ENCODE results near the gene CYGB.
"Not testable (repeated sequence)": the region's sequence is repeated elsewhere in the genome, so short reads cannot be mapped to it uniquely, and the experiment has no call there.

The CYGB gene

GRCh38 chr17:76510831-76511244 lies 26.7 kb downstream of the CYGB start:
- Mint-ChIP-seq H3K9me3 (no peaks in the 10 kb centered on the region), H3K4me3 (no peak overlapping the region), H3K27me3 (peaks cover 40% of the 10 kb centered on the region), H3K36me3 (no peaks in the 10 kb centered on the region), H3K27ac (no peak overlapping the region), H3K4me1 (peaks cover 69% of the 10 kb centered on the region)
- no peak for DNase-seq
- CTCF ChIA-PET = interaction anchor here (1.0 to 1.5 kb wide), 4 partner anchors 13 to 113 kb away, joined by 3 to 6 read pairs (median 4); partner anchors contain the start of gene AANAT

- CTCF ChIA-PET = interaction anchor here (0.7 to 3.9 kb wide), 10 partner anchors 15 to 173 kb away, joined by 3 to 58 read pairs (median 12); partner anchors contain the start of genes AANAT and UBE2O
- Mint-ChIP-seq H3K27me3 (peaks cover 44% of the 10 kb centered on the region), H3K4me1 (peaks cover 51% of the 10 kb centered on the region)
- not testable (repeated sequence) for H3K27ac Mint-ChIP-seq, DNase-seq, H3K36me3 Mint-ChIP-seq, H3K9me3 Mint-ChIP-seq, H3K4me3 Mint-ChIP-seq
Measured at GRCh38 chr17:76508472-76509063, 28.9 kb downstream of the CYGB start.

GRCh38 chr17:76506408-76507345 lies 30.8 kb downstream of the CYGB start:
- peaks cover 36% of the 10 kb centered on the region for H3K27me3 Mint-ChIP-seq
- no peak overlapping the region for H3K4me3 Mint-ChIP-seq
- DNase-seq = peak; percentile 90
- CTCF ChIA-PET = interaction anchor here (0.8 to 3.9 kb wide), 20 partner anchors 13 to 175 kb away, joined by 3 to 58 read pairs (median 6); partner anchors contain the start of genes AANAT, SPHK1 and UBE2O
- H3K27ac Mint-ChIP-seq = peak overlapping the region; percentile 42
- peaks cover 50% of the 10 kb centered on the region for H3K4me1 Mint-ChIP-seq
- no peaks in the 10 kb centered on the region for H3K9me3 Mint-ChIP-seq
- H3K36me3 Mint-ChIP-seq = no peaks in the 10 kb centered on the region

GRCh38 chr17:76504117-76504516 lies 33.4 kb downstream of the CYGB start:
- no peak overlapping the region for H3K4me3 Mint-ChIP-seq
- peaks cover 31% of the 10 kb centered on the region for H3K27me3 Mint-ChIP-seq
- no peak for DNase-seq
- CTCF ChIA-PET = interaction anchor here (0.8 to 2.6 kb wide), 7 partner anchors 16 to 106 kb away, joined by 3 to 12 read pairs (median 4); no protein-coding TSS in a partner anchor
- peaks cover 58% of the 10 kb centered on the region for H3K4me1 Mint-ChIP-seq
- no peaks in the 10 kb centered on the region for H3K9me3 Mint-ChIP-seq
- no peak overlapping the region for H3K27ac Mint-ChIP-seq
- H3K36me3 Mint-ChIP-seq = no peaks in the 10 kb centered on the region

DNA sequence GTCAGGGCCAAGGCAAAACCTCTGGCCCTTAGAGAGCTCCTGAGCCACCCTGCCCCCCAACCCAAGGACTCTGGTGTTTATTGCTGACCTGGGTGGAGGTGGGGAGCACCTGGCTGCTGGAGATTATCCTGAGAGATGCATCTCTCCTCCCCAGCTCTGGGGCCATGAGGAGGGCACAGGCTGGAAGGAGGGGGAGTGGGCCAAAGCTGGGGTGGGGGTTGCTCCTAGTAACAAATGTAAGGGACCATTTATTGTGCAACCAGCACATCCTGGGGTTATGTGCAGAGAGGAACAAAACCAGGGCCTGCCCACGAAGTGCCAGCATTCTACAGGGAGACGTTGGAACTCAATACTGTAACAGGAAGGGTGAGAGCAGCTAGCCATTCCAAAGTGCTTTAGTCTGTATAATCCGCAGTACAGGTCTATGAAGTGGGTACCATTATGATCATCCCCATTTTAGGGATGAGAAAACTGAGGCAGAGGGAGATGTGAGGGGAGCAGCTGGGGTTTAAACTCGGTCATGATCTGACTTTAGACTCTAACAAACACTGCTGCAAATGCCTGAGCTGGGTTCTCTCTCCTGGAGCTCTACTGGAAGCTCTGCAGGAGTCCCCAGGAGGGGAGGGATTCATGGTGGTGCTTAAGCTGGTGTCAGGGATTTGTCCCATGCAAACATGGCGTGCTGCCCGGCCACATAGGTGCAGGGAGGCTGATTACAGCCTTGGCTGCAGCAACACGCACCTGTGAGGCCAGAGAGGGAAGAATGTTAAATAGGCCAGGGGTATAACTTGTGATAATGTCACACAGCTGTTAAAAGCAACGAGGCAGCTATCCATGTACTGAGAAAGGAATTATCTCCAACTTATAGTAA lies 34.9 kb downstream of the CYGB start:
- Mint-ChIP-seq H3K4me1 (peaks cover 66% of the 10 kb centered on the region), H3K27me3 (peaks cover 16% of the 10 kb centered on the region), H3K9me3 (no peaks in the 10 kb centered on the region), H3K4me3 (no peak overlapping the region), H3K27ac (peak overlapping the region; percentile 2), H3K36me3 (peaks cover 2% of the 10 kb centered on the region)
- no peak for DNase-seq
- CTCF ChIA-PET = interaction anchor here (1.1 to 2.6 kb wide), 11 partner anchors 9 to 116 kb away, joined by 3 to 21 read pairs (median 4); partner anchors contain the start of gene AANAT

DNA sequence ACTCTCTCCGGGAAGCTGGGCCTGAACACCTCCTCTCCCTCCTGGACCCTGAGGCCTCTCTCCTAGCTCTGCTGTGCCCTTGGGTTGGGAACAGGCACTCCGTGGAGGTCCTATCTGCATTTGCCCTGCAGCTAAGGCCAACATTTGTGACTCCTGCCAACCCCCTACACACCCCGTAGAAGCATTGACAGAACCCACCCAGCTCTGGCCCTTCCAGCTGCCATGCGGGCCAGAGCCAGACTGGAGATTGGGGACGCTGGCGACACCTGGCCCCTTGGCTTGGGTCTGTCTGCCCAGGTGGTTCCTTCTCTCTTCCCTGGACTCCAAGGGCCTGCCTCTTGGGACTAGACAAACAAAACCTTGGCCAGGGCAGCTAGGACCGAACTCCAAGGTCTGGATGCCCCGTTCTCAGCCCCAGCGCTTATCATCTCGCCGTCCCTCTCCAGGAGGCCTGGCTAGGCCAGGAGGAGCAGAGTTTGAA lies 35.6 kb downstream of the CYGB start:
- Mint-ChIP-seq H3K9me3 (no peaks in the 10 kb centered on the region), H3K4me3 (peak overlapping the region; percentile 84), H3K36me3 (peaks cover 9% of the 10 kb centered on the region), H3K4me1 (peaks cover 70% of the 10 kb centered on the region), H3K27ac (peak overlapping the region; percentile 93), H3K27me3 (peaks cover 13% of the 10 kb centered on the region)
- CTCF ChIA-PET = interaction anchor here (1.0 to 2.6 kb wide), 11 partner anchors 9 to 115 kb away, joined by 3 to 21 read pairs (median 4); partner anchors contain the start of gene AANAT
- DNase-seq = no peak

DNA sequence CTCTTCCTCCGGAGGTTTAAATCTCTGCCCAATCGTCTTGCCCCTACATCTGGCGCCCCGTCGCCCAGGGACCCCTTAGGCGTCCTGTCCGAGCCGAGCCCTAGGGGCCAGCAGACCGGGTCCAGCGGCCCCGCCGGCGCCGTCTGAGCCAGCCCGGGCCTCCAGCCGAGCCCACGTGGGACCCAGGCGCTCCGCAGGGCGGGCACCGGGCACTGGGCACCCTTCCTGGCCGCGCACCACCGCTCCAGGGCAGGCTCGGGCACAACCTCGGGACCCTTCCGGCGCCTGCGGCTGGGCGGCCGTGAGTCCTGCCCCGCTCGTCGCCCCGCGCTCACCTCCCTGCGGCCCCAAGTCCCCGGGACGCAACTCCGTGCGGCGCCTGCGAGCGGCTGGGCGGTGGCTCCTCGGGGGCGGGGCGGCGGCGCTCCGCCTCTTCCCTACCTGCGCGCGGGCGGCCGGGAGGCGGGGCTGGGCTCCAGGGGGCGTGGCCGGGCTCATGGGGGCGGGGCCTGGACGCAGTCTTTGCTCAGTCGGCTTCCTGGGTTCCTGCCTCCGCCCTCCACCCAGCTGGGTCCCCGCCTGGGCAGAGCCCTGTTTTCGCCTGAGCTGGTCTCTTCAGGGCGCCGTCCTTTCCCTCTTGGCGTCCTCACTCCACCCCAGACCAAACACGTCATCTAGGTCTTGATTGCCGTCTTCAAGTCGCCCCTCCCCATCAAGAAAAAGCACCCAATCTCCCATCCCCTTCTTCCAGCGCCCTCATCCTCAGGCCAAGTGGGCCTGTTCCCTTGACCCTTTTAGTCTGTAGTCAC lies 36.3 kb downstream of the CYGB start, which contains the start of gene RHBDF2:
RHBDF2 (minus strand) TSS at position 406 of the 809 bp plus-strand sequence. CDS start 19,899 bp downstream, outside the sequence.
- Mint-ChIP-seq H3K9me3 (no peaks in the 10 kb centered on the region), H3K4me3 (peak within 1 kb of the TSS; percentile 84), H3K36me3 (peaks cover 10% of the 10 kb centered on the region), H3K27ac (peak within 1 kb of the TSS; percentile 93), H3K4me1 (peaks cover 65% of the 10 kb centered on the region), H3K27me3 (peaks cover 7% of the 10 kb centered on the region)
- peak; percentile 97 for DNase-seq
- CTCF ChIA-PET = interaction anchor here (1.0 to 2.6 kb wide), 10 partner anchors 8 to 115 kb away, joined by 3 to 21 read pairs (median 4); partner anchors contain the start of gene AANAT

- peaks cover 3% of the 10 kb centered on the region for H3K27me3 Mint-ChIP-seq
- H3K9me3 Mint-ChIP-seq = no peaks in the 10 kb centered on the region
- H3K4me1 Mint-ChIP-seq = peaks cover 66% of the 10 kb centered on the region
- H3K4me3 Mint-ChIP-seq = peak overlapping the region; percentile 84
- CTCF ChIA-PET = no interaction called here
- peak overlapping the region; percentile 60 for H3K27ac Mint-ChIP-seq
- no peak for DNase-seq
- H3K36me3 Mint-ChIP-seq = peaks cover 10% of the 10 kb centered on the region
Measured at GRCh38 chr17:76500747-76501017, 36.8 kb downstream of the CYGB start.

DNA sequence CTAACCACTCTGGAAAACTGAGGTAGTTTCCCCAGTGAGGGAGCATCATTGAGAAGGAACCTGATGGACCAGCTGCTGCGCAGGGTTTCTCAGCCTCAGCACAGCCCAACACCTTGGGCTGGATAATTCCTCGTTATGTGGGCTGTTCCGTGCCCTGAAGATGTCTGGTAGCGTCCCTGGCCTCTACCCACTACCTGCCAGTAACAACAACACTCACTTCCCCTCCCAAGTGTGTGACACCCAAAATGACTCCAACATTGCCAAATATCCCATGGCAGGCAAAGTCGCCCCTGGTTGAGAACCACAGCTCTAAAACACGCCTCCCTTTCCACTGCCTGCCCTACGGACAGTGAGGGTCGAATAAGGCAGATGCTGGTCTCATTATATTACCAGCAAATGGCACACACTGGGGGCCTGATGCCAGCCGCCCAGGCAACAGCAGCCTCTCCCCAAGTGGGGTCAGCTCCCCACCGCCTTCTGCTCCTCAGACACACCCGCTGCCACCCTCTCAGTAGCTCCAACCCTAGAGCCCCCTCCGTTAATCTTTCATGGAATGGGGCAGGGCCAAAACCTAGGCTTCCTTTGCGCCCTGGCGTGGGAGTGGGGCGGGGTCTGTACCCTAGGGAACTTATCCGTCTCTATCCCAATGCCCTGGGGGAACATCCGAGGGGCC lies 37.3 kb downstream of the CYGB start:
- no peak for DNase-seq
- CTCF ChIA-PET = interaction anchor here (1.8 to 2.0 kb wide), 2 partner anchors 34 to 47 kb away, joined by 5 to 7 read pairs; partner anchors contain the start of genes AANAT and UBE2O
- Mint-ChIP-seq H3K4me1 (peaks cover 68% of the 10 kb centered on the region), H3K9me3 (no peaks in the 10 kb centered on the region), H3K27ac (peak overlapping the region; percentile 60), H3K36me3 (peaks cover 10% of the 10 kb centered on the region), H3K27me3 (peaks cover 3% of the 10 kb centered on the region), H3K4me3 (peak overlapping the region; percentile 84)

- Mint-ChIP-seq H3K27ac (no peak overlapping the region), H3K4me3 (peak overlapping the region; percentile 84), H3K36me3 (peaks cover 10% of the 10 kb centered on the region), H3K9me3 (no peaks in the 10 kb centered on the region), H3K27me3 (peaks cover 3% of the 10 kb centered on the region), H3K4me1 (peaks cover 77% of the 10 kb centered on the region)
- DNase-seq = no peak
- CTCF ChIA-PET = interaction anchor here (1.8 to 2.0 kb wide), 2 partner anchors 33 to 46 kb away, joined by 5 to 7 read pairs; partner anchors contain the start of genes AANAT and UBE2O
Measured at GRCh38 chr17:76499267-76499667, 38.2 kb downstream of the CYGB start.

DNA sequence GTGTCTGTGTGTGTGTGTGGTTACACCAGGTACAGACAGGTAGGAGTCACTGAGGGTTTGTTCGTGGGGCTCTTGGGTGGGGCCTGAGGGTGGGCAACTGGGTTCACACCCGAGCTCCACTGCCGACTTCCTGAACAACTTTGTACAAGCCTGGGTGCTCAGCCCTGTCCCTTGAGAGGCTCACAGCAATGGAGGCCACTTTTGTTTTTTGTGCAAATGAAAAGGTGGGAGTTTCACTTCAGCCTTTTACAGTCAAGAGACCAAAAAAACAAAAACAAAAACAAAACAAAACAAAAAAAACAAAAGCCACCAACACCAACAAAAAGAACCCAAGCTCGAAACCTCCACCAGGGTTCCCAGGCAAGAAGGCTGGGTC lies 38.6 kb downstream of the CYGB start:
- no peak for DNase-seq
- CTCF ChIA-PET = interaction anchor here (1.8 to 2.0 kb wide), 2 partner anchors 32 to 45 kb away, joined by 5 to 7 read pairs; partner anchors contain the start of genes AANAT and UBE2O
- Mint-ChIP-seq H3K36me3 (peaks cover 10% of the 10 kb centered on the region), H3K9me3 (no peaks in the 10 kb centered on the region), H3K4me1 (peaks cover 78% of the 10 kb centered on the region), H3K27me3 (peaks cover under 1% of the 10 kb centered on the region), H3K27ac (peak overlapping the region; percentile 14), H3K4me3 (no peak overlapping the region)

Data from activated naive CD4-positive, alpha-beta T cell treated with anti-CD3 and anti-CD28 coated beads, Interleukin-2, amount 10 ng/mL, durations not matched to agents 7 days and 5 days (primary cell).